ENCODE measurements around the gene CHDH. TPM values are rescaled to one million over a fixed set of nuclear protein-coding genes. Genes with fewer than 3 reads are reported as not detected.

Gene CHDH
- total RNA-seq, 1 experiment from 2014 or later, result 28.5 TPM

DNA sequence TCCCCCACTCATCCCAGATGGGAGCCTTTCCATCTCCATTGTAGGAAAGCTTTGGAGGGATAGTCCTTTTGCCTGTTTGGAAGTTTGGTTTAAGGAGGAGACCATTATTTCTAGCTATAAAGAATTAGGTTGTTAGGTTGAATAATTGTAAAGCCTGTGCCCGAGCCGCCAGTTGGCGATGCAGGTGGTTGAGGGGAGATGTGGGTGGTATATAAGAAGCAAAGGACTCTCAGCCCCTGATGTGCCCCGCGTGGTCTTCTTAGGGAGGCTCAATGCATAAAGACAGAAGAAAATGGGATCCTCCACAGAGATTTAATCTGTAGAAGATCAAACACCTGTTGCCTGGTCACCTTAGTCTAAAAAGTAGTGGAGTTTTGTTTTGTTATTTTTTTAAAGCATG, 55.7 kb downstream of the CHDH start:
- Mint-ChIP-seq H3K4me3 (ENCODE audit: low read depth, unreplicated experiment) (no peak overlapping the region), H3K27me3 (ENCODE audit: unreplicated experiment) (no peaks in the 10 kb centered on the region), H3K9me3 (ENCODE audit: low read depth, unreplicated experiment) (no peaks in the 10 kb centered on the region), H3K4me1 (ENCODE audit: low read depth, unreplicated experiment) (no peaks in the 10 kb centered on the region), H3K36me3 (ENCODE audit: insufficient read depth, unreplicated experiment) (no peaks in the 10 kb centered on the region), H3K27ac (ENCODE audit: unreplicated experiment) (no peak overlapping the region)
- no peak for DNase-seq
- CTCF ChIA-PET, result no interaction called here
- intact Hi-C loops (cut with micrococcal nuclease; ENCODE audit: unreplicated experiment), result no loop called here
- TF ChIP-seq, protein P1, sequence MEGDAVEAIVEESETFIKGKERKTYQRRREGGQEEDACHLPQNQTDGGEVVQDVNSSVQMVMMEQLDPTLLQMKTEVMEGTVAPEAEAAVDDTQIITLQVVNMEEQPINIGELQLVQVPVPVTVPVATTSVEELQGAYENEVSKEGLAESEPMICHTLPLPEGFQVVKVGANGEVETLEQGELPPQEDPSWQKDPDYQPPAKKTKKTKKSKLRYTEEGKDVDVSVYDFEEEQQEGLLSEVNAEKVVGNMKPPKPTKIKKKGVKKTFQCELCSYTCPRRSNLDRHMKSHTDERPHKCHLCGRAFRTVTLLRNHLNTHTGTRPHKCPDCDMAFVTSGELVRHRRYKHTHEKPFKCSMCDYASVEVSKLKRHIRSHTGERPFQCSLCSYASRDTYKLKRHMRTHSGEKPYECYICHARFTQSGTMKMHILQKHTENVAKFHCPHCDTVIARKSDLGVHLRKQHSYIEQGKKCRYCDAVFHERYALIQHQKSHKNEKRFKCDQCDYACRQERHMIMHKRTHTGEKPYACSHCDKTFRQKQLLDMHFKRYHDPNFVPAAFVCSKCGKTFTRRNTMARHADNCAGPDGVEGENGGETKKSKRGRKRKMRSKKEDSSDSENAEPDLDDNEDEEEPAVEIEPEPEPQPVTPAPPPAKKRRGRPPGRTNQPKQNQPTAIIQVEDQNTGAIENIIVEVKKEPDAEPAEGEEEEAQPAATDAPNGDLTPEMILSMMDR (IDR thresholded peaks at IDR 0.05; ENCODE audit: unreplicated experiment), result no peak
- no TSS peak for BruUV-seq (replicated peaks)

- no peak overlapping the region for H3K4me3 Mint-ChIP-seq (ENCODE audit: low read depth, unreplicated experiment)
Observed at GRCh38 chr3:53789459-53789858, 56.8 kb downstream of the CHDH start.

DNA sequence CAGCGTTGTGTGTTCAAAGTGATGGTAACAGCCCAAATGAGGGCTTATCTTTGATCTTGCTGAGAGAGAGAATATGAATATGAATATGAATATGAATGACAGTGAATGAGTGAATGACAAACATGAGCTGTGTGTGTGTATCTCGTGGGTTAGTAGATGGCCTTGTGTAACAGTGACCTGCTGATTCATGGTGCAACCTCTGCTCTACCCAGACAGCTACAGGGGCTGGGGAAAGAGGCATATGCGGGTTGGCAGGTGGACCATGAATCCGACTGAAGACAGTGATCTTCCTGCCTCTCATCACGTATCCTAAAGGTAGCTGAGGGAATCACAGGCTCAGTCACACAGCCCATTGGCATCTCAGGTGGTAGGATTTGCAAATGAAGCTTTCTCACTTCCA, 58.2 kb downstream of the CHDH start:
- DNase-seq, result no peak
- Mint-ChIP-seq H3K9me3 (ENCODE audit: low read depth, unreplicated experiment) (no peaks in the 10 kb centered on the region), H3K4me1 (ENCODE audit: low read depth, unreplicated experiment) (no peaks in the 10 kb centered on the region), H3K36me3 (ENCODE audit: insufficient read depth, unreplicated experiment) (peaks cover 6% of the 10 kb centered on the region), H3K4me3 (ENCODE audit: low read depth, unreplicated experiment) (no peak overlapping the region), H3K27me3 (ENCODE audit: unreplicated experiment) (no peaks in the 10 kb centered on the region), H3K27ac (ENCODE audit: unreplicated experiment) (no peak overlapping the region)
- CTCF ChIA-PET, result no interaction called here
- BruUV-seq (replicated peaks), result no TSS peak
- intact Hi-C loops (cut with micrococcal nuclease; ENCODE audit: unreplicated experiment), result no loop called here
- TF ChIP-seq, protein P1 (IDR thresholded peaks at IDR 0.05; ENCODE audit: unreplicated experiment), result no peak

More at GRCh38 chr3:53789459-53789858, 56.8 kb downstream of the CHDH start:
- Mint-ChIP-seq H3K27me3 (ENCODE audit: unreplicated experiment) (no peaks in the 10 kb centered on the region), H3K27ac (ENCODE audit: unreplicated experiment) (no peak overlapping the region), H3K36me3 (ENCODE audit: insufficient read depth, unreplicated experiment) (no peaks in the 10 kb centered on the region), H3K4me1 (ENCODE audit: low read depth, unreplicated experiment) (no peaks in the 10 kb centered on the region), H3K9me3 (ENCODE audit: low read depth, unreplicated experiment) (no peaks in the 10 kb centered on the region)
- intact Hi-C loops (cut with micrococcal nuclease; ENCODE audit: unreplicated experiment), result no loop called here
- TF ChIP-seq, protein P1 (IDR thresholded peaks at IDR 0.05; ENCODE audit: unreplicated experiment), result no peak
- CTCF ChIA-PET, result no interaction called here
- BruUV-seq (replicated peaks), result no TSS peak
- DNase-seq, result no peak

DNA sequence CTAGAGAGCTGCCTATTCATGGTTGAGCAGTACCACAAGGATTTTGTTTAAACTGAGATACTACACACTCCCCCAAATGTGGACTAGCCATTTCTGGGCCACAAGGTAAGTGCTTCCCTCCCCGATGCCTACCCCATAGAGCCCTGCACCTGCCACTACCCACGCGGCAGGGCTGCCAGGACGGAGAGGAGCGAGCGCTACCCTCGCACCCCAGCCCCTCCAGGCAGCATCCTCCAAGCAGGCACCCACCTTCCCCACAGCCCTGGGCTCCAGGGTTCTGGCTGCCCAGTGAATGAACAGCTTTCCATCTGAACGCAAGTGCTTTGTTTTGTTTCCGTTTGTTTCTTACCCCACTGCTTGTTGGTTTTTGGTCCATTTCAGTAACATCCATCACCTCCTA, 59.2 kb downstream of the CHDH start:
- intact Hi-C loops (cut with micrococcal nuclease; ENCODE audit: unreplicated experiment), result no loop called here
- Mint-ChIP-seq H3K4me3 (ENCODE audit: low read depth, unreplicated experiment) (no peak overlapping the region), H3K4me1 (ENCODE audit: low read depth, unreplicated experiment) (no peaks in the 10 kb centered on the region), H3K27me3 (ENCODE audit: unreplicated experiment) (no peaks in the 10 kb centered on the region), H3K27ac (ENCODE audit: unreplicated experiment) (no peak overlapping the region), H3K9me3 (ENCODE audit: low read depth, unreplicated experiment) (no peaks in the 10 kb centered on the region), H3K36me3 (ENCODE audit: insufficient read depth, unreplicated experiment) (peaks cover 10% of the 10 kb centered on the region)
- no TSS peak for BruUV-seq (replicated peaks)
- TF ChIP-seq, protein P1 (IDR thresholded peaks at IDR 0.05; ENCODE audit: unreplicated experiment), result no peak
- no peak for DNase-seq
- CTCF ChIA-PET, result interaction anchor here (0.8 kb wide), 1 partner anchor 15 kb away, joined by 4 read pairs; no protein-coding TSS in a partner anchor

Measured in Calu3 (cell line).